RCC 7860 (cell line): ENCODE data around the gene GPR156.

Experiments
- DNase-seq: peaks from one replicate; pipeline ENCODE4 v3.0.0-alpha.2; 2015; ENCODE audit warnings: low spot score
- FAIRE-seq: peaks from 2 replicates; lab custom pipeline; 2012; peaks lifted over from hg19 to GRCh38; lab: Jason Lieb, UNC

The GPR156 gene

GRCh38 chr3:120198305-120198878 is 86.6 kb downstream of the GPR156 start:
- FAIRE-seq: peak; percentile 29
- DNase-seq: peak; percentile 49

- DNase-seq: no peak
- no peak for FAIRE-seq
These were observed 88.2 kb downstream of the GPR156 start for GRCh38 chr3:120196812-120197211.

GRCh38 chr3:120196333-120196732 is 88.7 kb downstream of the GPR156 start:
- DNase-seq (no peak), FAIRE-seq (no peak)

GRCh38 chr3:120193554-120193953 is 91.5 kb downstream of the GPR156 start:
- DNase-seq: no peak
- FAIRE-seq: no peak

GRCh38 chr3:120192579-120192978 is 92.4 kb downstream of the GPR156 start:
- no peak for FAIRE-seq
- DNase-seq: no peak

- no peak for FAIRE-seq
These were observed 92.9 kb downstream of the GPR156 start for GRCh38 chr3:120192159-120192558.

GRCh38 chr3:120182613-120183511 is 102.2 kb downstream of the GPR156 start:
- no peak for FAIRE-seq
- DNase-seq: no peak

More at GRCh38 chr3:120192159-120192558, 92.9 kb downstream of the GPR156 start:
- no peak for DNase-seq

GRCh38 chr3:120181632-120182031 is 103.4 kb downstream of the GPR156 start:
- no peak for DNase-seq
- no peak for FAIRE-seq

- FAIRE-seq (no peak), DNase-seq (no peak)
These were observed 104.2 kb downstream of the GPR156 start for GRCh38 chr3:120180731-120181412.

GRCh38 chr3:120177707-120178306 is 107.2 kb downstream of the GPR156 start:
- DNase-seq (no peak), FAIRE-seq (no peak)

GRCh38 chr3:120177151-120177550 is 107.9 kb downstream of the GPR156 start:
- peak; percentile 87 for DNase-seq
- peak; percentile 60 for FAIRE-seq

GRCh38 chr3:120174811-120175539 is 110.0 kb downstream of the GPR156 start:
- DNase-seq (no peak), FAIRE-seq (no peak)

- no peak for DNase-seq
- no peak for FAIRE-seq
These were observed 111.9 kb downstream of the GPR156 start for GRCh38 chr3:120173056-120173675.

- peak; percentile 30 for DNase-seq
- no peak for FAIRE-seq
These were observed 113.0 kb downstream of the GPR156 start for GRCh38 chr3:120172070-120172469.

GRCh38 chr3:120171134-120171873 is 113.7 kb downstream of the GPR156 start:
- DNase-seq (no peak), FAIRE-seq (no peak)

GRCh38 chr3:120170223-120170622 is 114.8 kb downstream of the GPR156 start:
- FAIRE-seq (peak; percentile 93), DNase-seq (peak; percentile 92)

- DNase-seq (no peak), FAIRE-seq (no peak)
These were observed 115.6 kb downstream of the GPR156 start for GRCh38 chr3:120169407-120169806.

- no peak for DNase-seq
- no peak for FAIRE-seq
These were observed 116.4 kb downstream of the GPR156 start for GRCh38 chr3:120168611-120169010.

GRCh38 chr3:120168038-120168437 is 117.0 kb downstream of the GPR156 start:
- DNase-seq (no peak), FAIRE-seq (no peak)
